ENCODE results near the gene HCFC1. TPM values are rescaled to one million over a fixed set of nuclear protein-coding genes. Genes with fewer than 3 reads are reported as not detected.
A peak's percentile ranks its signal among the peaks of the same experiment; 100 is the strongest.

Gene HCFC1
- total and polyA plus RNA-seq, 7 experiments from 2014 or later = 6.6 to 106 (median 52.9) TPM

GRCh38 chrX:153973127-153974002, 1.7 kb upstream of the HCFC1 start:
- no peak for DNase-seq

DNA sequence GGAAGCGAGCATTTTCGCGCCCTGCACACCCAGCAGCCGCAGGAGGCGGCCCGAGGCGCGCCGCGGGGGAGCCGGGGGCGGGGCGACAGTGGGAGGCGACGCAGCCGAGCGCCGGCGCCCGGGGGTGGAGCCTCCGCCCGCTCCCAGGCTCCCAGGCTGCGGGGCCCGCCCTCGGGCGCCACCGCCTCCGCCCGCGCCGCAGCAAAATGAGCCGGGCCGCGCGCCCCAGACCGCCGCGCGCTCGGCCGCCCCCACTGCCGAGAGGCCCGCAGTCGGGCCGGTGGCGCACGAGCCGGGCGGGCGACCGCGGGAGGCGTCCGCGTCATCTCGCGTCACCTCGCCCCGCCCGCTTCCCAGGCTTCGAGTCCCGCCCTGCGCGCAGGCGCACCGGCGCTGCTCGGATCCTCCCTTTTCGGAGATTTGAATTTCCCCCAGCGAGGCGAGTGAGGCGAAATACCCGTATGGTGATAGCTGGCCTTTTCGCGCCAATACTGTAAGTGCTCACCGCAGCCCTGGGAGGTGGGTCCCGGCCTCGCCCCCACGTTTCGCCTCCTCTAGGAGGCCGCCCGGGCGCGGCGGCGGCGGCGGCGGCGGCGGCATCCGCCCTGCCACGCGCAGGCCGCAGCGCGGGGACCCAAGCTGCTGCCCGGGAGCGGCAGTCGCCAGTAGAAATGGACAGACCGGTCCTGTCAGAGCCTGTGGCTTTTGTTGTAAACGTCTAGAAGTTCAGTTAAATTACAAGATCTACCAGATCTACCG, 929 bp upstream of the HCFC1 start, which contains the start of gene TMEM187:
TSS of gene TMEM187 (plus strand) at position 387 of the 759 bp plus-strand sequence. CDS start 9,309 bp downstream, outside the sequence.
- Mint-ChIP-seq H3K4me3 (peak within 1 kb of the TSS; percentile 91 to 100 (median 100)), H3K36me3 (peaks cover 0 to 11% (median 0%) of the 10 kb centered on the region in 5 donors), H3K9me3 (peaks cover 0 to 1% (median 0%) of the 10 kb centered on the region in 11 donors), H3K27ac (peak within 1 kb of the TSS; percentile 93 to 100 (median 100)), H3K4me1 (peaks cover 17 to 44% (median 27%) of the 10 kb centered on the region in 7 donors), H3K27me3 (no peaks in the 10 kb centered on the region)
- DNase-seq (peak; percentile 76 to 95 (median 87)), ATAC-seq (peak; percentile 72)
- intact Hi-C loops (cut with micrococcal nuclease) = loop anchor here (1.0 to 5.0 kb wide), 8 partner anchors 9 to 1015 kb away; partner anchors contain the start of genes DKC1 (in 1 of the 2), MECP2 (in 1 of the 2) and RPL10 (in 1 of the 2)
- Histone ChIP-seq H3K27me3 (ENCODE audit: control insufficient read depth in 2 of 2, insufficient read depth in 2 of 2, low read length in 2 of 2) (no peaks in the 10 kb centered on the region), H3K27ac (ENCODE audit: low read depth, low read length) (peak within 1 kb of the TSS; percentile 99), H3K4me1 (ENCODE audit: control insufficient read depth in 2 of 2, insufficient read depth in 2 of 2, low read length in 2 of 2) (peaks cover 22% of the 10 kb centered on the region in 2 donors), H3K9me3 (ENCODE audit: control insufficient read depth in 2 of 3, low read length in 3 of 3) (no peaks in the 10 kb centered on the region), H3K4me3 (ENCODE audit: low read length) (peak within 1 kb of the TSS; percentile 97), H3K36me3 (ENCODE audit: control insufficient read depth in 2 of 3, insufficient read depth in 3 of 3, low read length in 3 of 3) (peaks cover 0 to 13% (median 0%) of the 10 kb centered on the region in 3 experiments)
- ChIA-PET CTCF (no interaction called here), POLR2A (interaction anchor here (0.9 to 8.5 kb wide), 7 partner anchors 9 to 178 kb away, joined by 4 to 127 read pairs (median 12); partner anchors contain the start of genes ARHGAP4, IDH3G and SSR4)

More at GRCh38 chrX:153973127-153974002, 1.7 kb upstream of the HCFC1 start:
- CTCF ChIA-PET = no interaction called here
- no peak for ATAC-seq
- Mint-ChIP-seq H3K27me3 (no peaks in the 10 kb centered on the region), H3K27ac (peak overlapping the region; percentile 91 to 99 (median 96)), H3K9me3 (peaks cover 0 to 1% (median 0%) of the 10 kb centered on the region in 11 donors), H3K4me3 (peak overlapping the region; percentile 85 to 97 (median 92)), H3K36me3 (peaks cover 0 to 5% (median 0%) of the 10 kb centered on the region in 5 donors), H3K4me1 (peaks cover 9 to 36% (median 21%) of the 10 kb centered on the region in 7 donors)
- peaks cover 16 to 19% of the 10 kb centered on the region in 2 donors for H3K4me1 ChIP-seq (ENCODE audit: control insufficient read depth in 2 of 2, insufficient read depth in 2 of 2, low read length in 2 of 2)
- intact Hi-C loops (cut with micrococcal nuclease) = loop anchor here (2.0 to 5.0 kb wide), 6 partner anchors 39 to 1016 kb away; partner anchors contain the start of genes DKC1 (in 1 of the 2), MECP2 (in 1 of the 2) and RPL10 (in 1 of the 2)
- H3K4me3 ChIP-seq (ENCODE audit: low read length) = peak overlapping the region; percentile 50
- peaks cover 0 to 13% (median 0%) of the 10 kb centered on the region in 3 experiments for H3K36me3 ChIP-seq (ENCODE audit: control insufficient read depth in 2 of 3, insufficient read depth in 3 of 3, low read length in 3 of 3)
- H3K27ac ChIP-seq (ENCODE audit: low read depth, low read length) = peak overlapping the region; percentile 99
- H3K27me3 ChIP-seq (ENCODE audit: control insufficient read depth in 2 of 2, insufficient read depth in 2 of 2, low read length in 2 of 2) = no peaks in the 10 kb centered on the region
- H3K9me3 ChIP-seq (ENCODE audit: control insufficient read depth in 2 of 3, low read length in 3 of 3) = no peaks in the 10 kb centered on the region
- POLR2A ChIA-PET = interaction anchor here (0.8 to 8.5 kb wide), 7 partner anchors 8 to 47 kb away, joined by 3 to 127 read pairs (median 5); partner anchors contain the start of gene ARHGAP4

- peaks cover 34% of the 10 kb centered on the region in 2 donors for H3K4me1 ChIP-seq (ENCODE audit: control insufficient read depth in 2 of 2, insufficient read depth in 2 of 2, low read length in 2 of 2)
- peaks cover 0 to 13% (median 0%) of the 10 kb centered on the region in 3 experiments for H3K36me3 ChIP-seq (ENCODE audit: control insufficient read depth in 2 of 3, insufficient read depth in 3 of 3, low read length in 3 of 3)
- ChIA-PET POLR2A (interaction anchor here (0.6 to 8.5 kb wide), 21 partner anchors 11 to 577 kb away, joined by 3 to 127 read pairs (median 5); partner anchors contain the start of genes ARHGAP4, CCNQ, FAM3A and IDH3G), CTCF (interaction anchor here (0.7 to 2.1 kb wide), 2 partner anchors 10 to 12 kb away, joined by 3 to 10 read pairs; no protein-coding TSS in a partner anchor)
- H3K9me3 Mint-ChIP-seq = peaks cover 0 to 1% (median 0%) of the 10 kb centered on the region in 11 donors
- intact Hi-C loops (cut with micrococcal nuclease) = loop anchor here (1.0 to 5.0 kb wide), 16 partner anchors 41 to 1014 kb away; partner anchors contain the start of genes ABCD1 (in 2 of the 2), BCAP31 (in 2 of the 2), MECP2 (in 2 of the 2) and DKC1 (in 1 of the 2)
- peaks cover 21 to 58% (median 40%) of the 10 kb centered on the region in 7 donors for H3K4me1 Mint-ChIP-seq
- peak overlapping the region; percentile 91 to 100 (median 100) for H3K4me3 Mint-ChIP-seq
- no peaks in the 10 kb centered on the region for H3K9me3 ChIP-seq (ENCODE audit: control insufficient read depth in 2 of 3, low read length in 3 of 3)
- H3K4me3 ChIP-seq (ENCODE audit: low read length) = peak overlapping the region; percentile 97
- no peaks in the 10 kb centered on the region for H3K27me3 ChIP-seq (ENCODE audit: control insufficient read depth in 2 of 2, insufficient read depth in 2 of 2, low read length in 2 of 2)
- DNase-seq (peak; percentile 67 to 93 (median 88)), ATAC-seq (peak; percentile 59)
- peak overlapping the region; percentile 99 for H3K27ac ChIP-seq (ENCODE audit: low read depth, low read length)
- H3K27me3 Mint-ChIP-seq = no peaks in the 10 kb centered on the region
- peaks cover 0 to 15% (median 0%) of the 10 kb centered on the region in 5 donors for H3K36me3 Mint-ChIP-seq
- H3K27ac Mint-ChIP-seq = peak overlapping the region; percentile 93 to 100 (median 100)
These were observed 531 bp downstream of the HCFC1 start for GRCh38 chrX:153971124-153971449.

DNA sequence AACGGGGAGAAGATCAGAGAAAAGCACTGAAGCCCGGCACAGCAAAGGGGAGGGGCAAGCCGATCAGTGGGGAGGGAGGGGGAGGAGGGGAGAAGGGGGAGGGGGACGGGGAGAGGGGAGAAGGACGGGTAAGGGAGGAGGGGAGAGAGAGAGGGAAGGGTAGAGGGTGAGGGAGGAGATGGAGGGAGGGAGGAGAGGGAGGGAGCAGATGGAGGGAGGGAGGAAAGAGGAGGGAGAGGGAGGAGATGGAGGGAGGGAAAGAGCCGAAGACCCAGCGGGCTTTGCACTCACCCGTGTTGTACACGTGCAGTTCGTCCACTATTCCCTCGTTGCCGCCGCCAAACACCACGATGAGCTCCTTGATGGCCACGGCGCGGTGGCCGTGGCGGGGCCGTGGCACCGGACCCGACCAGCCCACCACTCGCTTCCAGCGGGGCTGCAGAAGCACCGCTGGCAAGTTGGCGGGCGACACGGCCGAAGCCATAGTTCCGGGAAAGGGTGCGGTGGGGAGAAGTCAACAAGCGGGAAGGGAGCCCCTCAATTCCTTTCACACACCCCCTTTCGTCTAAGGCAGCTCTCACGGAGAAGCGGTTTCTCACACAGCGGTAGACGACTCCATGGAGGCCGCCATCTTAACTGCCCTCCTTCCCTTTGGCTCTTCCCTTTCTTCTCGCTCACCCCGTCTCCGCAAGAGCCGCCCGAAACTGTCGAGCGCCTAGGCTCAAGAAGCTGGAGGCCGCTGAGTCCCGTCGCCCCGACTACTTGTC, 1.1 kb downstream of the HCFC1 start:
- Histone ChIP-seq H3K36me3 (ENCODE audit: control insufficient read depth in 2 of 3, insufficient read depth in 3 of 3, low read length in 3 of 3) (peaks cover 0 to 13% (median 0%) of the 10 kb centered on the region in 3 experiments), H3K27me3 (ENCODE audit: control insufficient read depth in 2 of 2, insufficient read depth in 2 of 2, low read length in 2 of 2) (no peaks in the 10 kb centered on the region), H3K4me1 (ENCODE audit: control insufficient read depth in 2 of 2, insufficient read depth in 2 of 2, low read length in 2 of 2) (peaks cover 40% of the 10 kb centered on the region in 2 donors), H3K4me3 (ENCODE audit: low read length) (peak overlapping the region; percentile 97), H3K27ac (ENCODE audit: low read depth, low read length) (peak overlapping the region; percentile 99), H3K9me3 (ENCODE audit: control insufficient read depth in 2 of 3, low read length in 3 of 3) (no peaks in the 10 kb centered on the region)
- ChIA-PET CTCF (interaction anchor here (0.7 to 4.7 kb wide), 4 partner anchors 11 to 45 kb away, joined by 3 to 27 read pairs (median 16); partner anchors contain the start of gene ARHGAP4), POLR2A (interaction anchor here (0.6 to 8.5 kb wide), 21 partner anchors 11 to 577 kb away, joined by 3 to 127 read pairs (median 5); partner anchors contain the start of genes ARHGAP4, CCNQ, FAM3A and IDH3G)
- Mint-ChIP-seq H3K4me3 (peak overlapping the region; percentile 91 to 100 (median 100)), H3K9me3 (peaks cover 0 to 1% (median 0%) of the 10 kb centered on the region in 11 donors), H3K4me1 (peaks cover 21 to 56% (median 40%) of the 10 kb centered on the region in 7 donors), H3K27me3 (no peaks in the 10 kb centered on the region), H3K36me3 (peaks cover 0 to 15% (median 0%) of the 10 kb centered on the region in 5 donors), H3K27ac (peak overlapping the region; percentile 93 to 100 (median 100))
- DNase-seq = peak in 1 of 9 donors; percentile 40
- ATAC-seq = peak; percentile 11
- intact Hi-C loops (cut with micrococcal nuclease) = loop anchor here (1.0 to 5.0 kb wide), 16 partner anchors 42 to 1013 kb away; partner anchors contain the start of genes ABCD1 (in 2 of the 2), BCAP31 (in 2 of the 2), MECP2 (in 2 of the 2) and DKC1 (in 1 of the 2)

DNA sequence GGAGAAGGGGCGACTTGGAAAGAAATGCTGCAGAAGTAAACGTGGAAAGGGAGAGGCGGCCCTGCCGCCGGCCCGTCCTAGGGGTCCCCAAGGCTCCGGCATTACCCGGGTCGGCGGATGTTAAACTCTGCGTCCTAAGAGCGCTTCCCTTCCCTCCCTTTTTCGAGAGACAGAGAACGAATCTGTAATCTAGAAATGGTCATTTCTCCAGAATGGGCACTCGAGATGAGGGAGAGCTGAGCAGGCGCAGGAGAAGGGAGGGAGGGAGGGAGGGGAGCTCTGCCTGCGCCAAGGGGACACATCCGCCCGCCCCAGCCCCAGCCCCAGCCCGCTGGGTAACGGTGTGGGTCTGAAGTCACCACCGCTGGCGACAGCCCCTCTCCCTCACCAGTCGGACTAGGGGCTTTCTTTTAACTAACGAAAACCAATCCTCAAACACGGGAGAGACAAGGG, 1.7 kb downstream of the HCFC1 start:
- intact Hi-C loops (cut with micrococcal nuclease) = loop anchor here (2.0 to 10.0 kb wide), 10 partner anchors 23 to 1013 kb away; partner anchors contain the start of genes CCNQ (in 1 of the 2), DKC1 (in 1 of the 2), FAM3A (in 1 of the 2) and HAUS7 (in 1 of the 2)
- DNase-seq (peak in 1 of 9 donors; percentile 37), ATAC-seq (no peak)
- Histone ChIP-seq H3K9me3 (ENCODE audit: control insufficient read depth in 2 of 3, low read length in 3 of 3) (no peaks in the 10 kb centered on the region), H3K27me3 (ENCODE audit: control insufficient read depth in 2 of 2, insufficient read depth in 2 of 2, low read length in 2 of 2) (no peaks in the 10 kb centered on the region), H3K27ac (ENCODE audit: low read depth, low read length) (peak overlapping the region; percentile 99), H3K36me3 (ENCODE audit: control insufficient read depth in 2 of 3, insufficient read depth in 3 of 3, low read length in 3 of 3) (peaks cover 0 to 13% (median 0%) of the 10 kb centered on the region in 3 experiments), H3K4me3 (ENCODE audit: low read length) (peak overlapping the region; percentile 97), H3K4me1 (ENCODE audit: control insufficient read depth in 2 of 2, insufficient read depth in 2 of 2, low read length in 2 of 2) (peaks cover 40 to 42% of the 10 kb centered on the region in 2 donors)
- ChIA-PET POLR2A (interaction anchor here (0.7 to 8.5 kb wide), 8 partner anchors 12 to 243 kb away, joined by 3 to 127 read pairs (median 11); partner anchors contain the start of genes ARHGAP4 and RENBP), CTCF (interaction anchor here (2.1 to 4.7 kb wide), 3 partner anchors 11 to 44 kb away, joined by 10 to 27 read pairs (median 22); partner anchors contain the start of gene ARHGAP4)
- H3K27me3 Mint-ChIP-seq = no peaks in the 10 kb centered on the region
- H3K36me3 Mint-ChIP-seq = peaks cover 0 to 15% (median 0%) of the 10 kb centered on the region in 5 donors
- H3K27ac Mint-ChIP-seq = peak overlapping the region; percentile 68 to 99 (median 92)
- H3K9me3 Mint-ChIP-seq = peaks cover 0 to 2% (median 0%) of the 10 kb centered on the region in 11 donors
- H3K4me3 Mint-ChIP-seq = peak overlapping the region; percentile 91 to 100 (median 100)
- peaks cover 21 to 53% (median 40%) of the 10 kb centered on the region in 7 donors for H3K4me1 Mint-ChIP-seq

Data from naive thymus-derived CD4-positive, alpha-beta T cell (primary cell).